GM12874 (cell line): ENCODE measurements around the gene DTNB.

Source experiments
- TF ChIP-seq, protein P1 (sequence below): IDR thresholded peaks from 2 replicates; pipeline ENCODE4 v1.5.1; 2011; ENCODE audit warnings: low read depth, mild to moderate bottlenecking, control low read depth, low read length, moderate library complexity; ENCODE audit not compliant: insufficient read depth

DTNB gene

GRCh38 chr2:25409468-25409867 lies 263.9 kb downstream of the DTNB start:
- TF ChIP-seq, protein P1, sequence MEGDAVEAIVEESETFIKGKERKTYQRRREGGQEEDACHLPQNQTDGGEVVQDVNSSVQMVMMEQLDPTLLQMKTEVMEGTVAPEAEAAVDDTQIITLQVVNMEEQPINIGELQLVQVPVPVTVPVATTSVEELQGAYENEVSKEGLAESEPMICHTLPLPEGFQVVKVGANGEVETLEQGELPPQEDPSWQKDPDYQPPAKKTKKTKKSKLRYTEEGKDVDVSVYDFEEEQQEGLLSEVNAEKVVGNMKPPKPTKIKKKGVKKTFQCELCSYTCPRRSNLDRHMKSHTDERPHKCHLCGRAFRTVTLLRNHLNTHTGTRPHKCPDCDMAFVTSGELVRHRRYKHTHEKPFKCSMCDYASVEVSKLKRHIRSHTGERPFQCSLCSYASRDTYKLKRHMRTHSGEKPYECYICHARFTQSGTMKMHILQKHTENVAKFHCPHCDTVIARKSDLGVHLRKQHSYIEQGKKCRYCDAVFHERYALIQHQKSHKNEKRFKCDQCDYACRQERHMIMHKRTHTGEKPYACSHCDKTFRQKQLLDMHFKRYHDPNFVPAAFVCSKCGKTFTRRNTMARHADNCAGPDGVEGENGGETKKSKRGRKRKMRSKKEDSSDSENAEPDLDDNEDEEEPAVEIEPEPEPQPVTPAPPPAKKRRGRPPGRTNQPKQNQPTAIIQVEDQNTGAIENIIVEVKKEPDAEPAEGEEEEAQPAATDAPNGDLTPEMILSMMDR, result no peak

DNA sequence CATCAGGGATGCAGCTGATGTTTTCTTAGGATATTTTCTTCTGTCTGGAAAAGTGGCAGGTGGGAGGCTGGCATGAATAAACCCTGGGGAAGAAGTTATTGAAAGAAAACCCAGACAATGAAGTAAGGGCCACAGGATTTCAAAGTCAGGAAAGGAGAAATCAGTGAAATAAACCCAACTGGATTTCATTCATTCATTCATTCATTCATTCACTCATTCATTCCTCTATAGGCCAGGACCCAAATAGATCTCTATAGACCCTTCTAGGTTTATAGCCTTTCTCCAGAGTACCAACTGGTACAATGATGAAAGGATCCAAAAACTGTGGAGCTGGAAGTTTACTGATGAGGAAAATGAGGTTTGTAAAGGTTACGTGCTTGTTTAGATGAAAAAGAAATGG lies 264.3 kb downstream of the DTNB start:
- TF ChIP-seq, protein P1, result no peak

DNA sequence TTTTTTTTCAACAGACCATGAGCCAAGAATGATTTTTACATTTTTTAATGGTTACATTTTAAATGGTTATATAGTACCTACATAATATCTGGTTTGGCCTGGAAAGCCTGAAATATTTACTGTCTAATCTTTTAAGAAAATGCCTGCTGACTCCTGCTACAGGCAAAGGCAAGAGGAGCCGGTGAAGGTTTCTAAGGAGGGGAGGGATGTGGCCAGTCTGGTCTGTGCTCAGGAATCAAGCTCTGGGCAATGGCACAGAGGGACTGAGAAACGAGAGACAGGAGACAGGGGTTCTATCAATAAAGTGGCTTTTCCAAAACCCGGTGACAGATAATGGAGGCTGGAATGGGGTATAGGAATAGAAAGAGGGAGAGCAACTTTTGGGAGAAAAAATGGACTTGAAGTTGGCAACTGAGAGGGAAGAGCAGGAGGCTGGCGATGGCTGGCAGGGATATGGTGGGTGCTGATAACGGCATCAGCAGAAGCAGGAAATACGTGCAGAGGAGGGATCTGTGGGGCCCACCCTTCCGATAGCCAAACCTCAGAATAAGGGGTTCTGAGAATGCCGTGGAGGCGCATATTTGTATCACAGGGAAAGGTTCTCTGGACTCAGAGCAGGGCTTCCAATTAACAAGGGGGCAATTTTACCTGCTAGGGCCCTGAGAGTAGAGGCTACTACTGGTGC lies 267.6 kb downstream of the DTNB start:
- TF ChIP-seq, protein P1, result no peak

- TF ChIP-seq, protein P1, result no peak
Observed at GRCh38 chr2:25402477-25402876, 270.9 kb downstream of the DTNB start.

DNA sequence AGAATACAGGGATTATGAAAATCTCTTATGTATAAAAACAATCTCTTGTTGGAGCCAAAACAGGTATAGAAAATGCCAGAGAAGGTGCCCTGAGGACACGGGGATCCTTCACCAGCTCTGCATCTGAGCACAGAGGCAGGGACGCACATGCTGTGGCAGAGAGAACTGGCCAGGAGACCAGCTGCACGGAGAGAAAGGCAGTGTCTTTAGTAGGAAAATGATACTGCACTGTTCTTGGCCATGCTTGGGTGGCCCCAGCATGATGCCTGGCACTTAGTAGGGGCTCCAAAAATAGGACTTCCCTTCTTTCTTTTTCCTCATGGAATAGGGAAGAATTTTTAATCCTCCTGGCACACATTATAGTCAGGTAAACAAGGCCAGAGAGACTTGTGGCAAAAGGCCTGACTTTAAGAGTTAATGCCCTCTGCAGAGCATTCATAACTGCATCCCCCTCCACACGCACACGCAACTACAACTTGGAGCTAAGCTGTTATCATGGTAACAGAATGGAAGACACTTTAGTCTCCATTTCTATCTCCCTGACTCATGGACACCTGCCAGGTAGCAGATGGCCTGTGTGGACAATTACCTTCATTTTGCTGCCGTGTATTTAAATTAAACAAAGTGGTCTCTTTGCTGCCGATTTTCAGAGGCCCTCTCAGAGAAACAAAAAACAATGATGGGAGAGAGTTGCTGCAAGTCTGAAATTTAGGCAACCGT lies 271.9 kb downstream of the DTNB start:
- TF ChIP-seq, protein P1, result no peak

GRCh38 chr2:25400576-25401216 lies 272.7 kb downstream of the DTNB start:
- TF ChIP-seq, protein P1, result no peak

DNA sequence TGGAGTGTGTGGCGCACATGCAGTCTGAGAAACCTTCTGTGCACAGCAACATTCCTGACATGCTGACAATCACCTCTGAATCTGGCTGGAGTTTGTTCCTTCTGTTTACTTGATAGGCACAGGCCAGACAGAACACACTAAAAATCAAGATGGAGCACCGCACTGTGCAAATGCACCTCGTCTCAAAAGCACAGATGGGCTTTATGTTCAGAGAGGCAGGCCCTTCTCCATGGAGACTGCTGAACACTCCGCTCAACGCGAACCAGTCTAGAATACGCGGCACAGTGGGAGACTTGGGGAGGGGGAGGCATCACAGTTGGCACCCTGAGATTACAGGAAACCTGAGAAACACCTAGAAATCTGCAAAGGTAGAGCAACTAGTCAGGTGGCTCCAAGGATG lies 273.2 kb downstream of the DTNB start:
- TF ChIP-seq, protein P1, result no peak
